ENCODE measurements around the gene RASA1.

Gene RASA1

GRCh38 chr5:87389296-87390034 lies 121.8 kb downstream of the RASA1 start:
- no peaks in the 10 kb centered on the region for H3K27me3 ChIP-seq (ENCODE audit: insufficient read depth, low read length, poor library complexity)
- H3K4me1 ChIP-seq (ENCODE audit: insufficient read depth, low read length): no peaks in the 10 kb centered on the region
- H3K36me3 ChIP-seq (ENCODE audit: insufficient read depth, low read length): peaks cover 93% of the 10 kb centered on the region
- TF ChIP-seq, protein P1, sequence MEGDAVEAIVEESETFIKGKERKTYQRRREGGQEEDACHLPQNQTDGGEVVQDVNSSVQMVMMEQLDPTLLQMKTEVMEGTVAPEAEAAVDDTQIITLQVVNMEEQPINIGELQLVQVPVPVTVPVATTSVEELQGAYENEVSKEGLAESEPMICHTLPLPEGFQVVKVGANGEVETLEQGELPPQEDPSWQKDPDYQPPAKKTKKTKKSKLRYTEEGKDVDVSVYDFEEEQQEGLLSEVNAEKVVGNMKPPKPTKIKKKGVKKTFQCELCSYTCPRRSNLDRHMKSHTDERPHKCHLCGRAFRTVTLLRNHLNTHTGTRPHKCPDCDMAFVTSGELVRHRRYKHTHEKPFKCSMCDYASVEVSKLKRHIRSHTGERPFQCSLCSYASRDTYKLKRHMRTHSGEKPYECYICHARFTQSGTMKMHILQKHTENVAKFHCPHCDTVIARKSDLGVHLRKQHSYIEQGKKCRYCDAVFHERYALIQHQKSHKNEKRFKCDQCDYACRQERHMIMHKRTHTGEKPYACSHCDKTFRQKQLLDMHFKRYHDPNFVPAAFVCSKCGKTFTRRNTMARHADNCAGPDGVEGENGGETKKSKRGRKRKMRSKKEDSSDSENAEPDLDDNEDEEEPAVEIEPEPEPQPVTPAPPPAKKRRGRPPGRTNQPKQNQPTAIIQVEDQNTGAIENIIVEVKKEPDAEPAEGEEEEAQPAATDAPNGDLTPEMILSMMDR (IDR thresholded peaks at IDR 0.05; ENCODE audit: borderline replicate concordance, extremely low read depth, low read length, poor library complexity, severe bottlenecking): no peak
- TF ChIP-seq EZH2 (IDR thresholded peaks at IDR 0.05; ENCODE audit: borderline replicate concordance, low read depth, low read length, severe bottlenecking): no peak
- no peaks in the 10 kb centered on the region for H3K9me3 ChIP-seq (ENCODE audit: insufficient read depth, low read length, severe bottlenecking)
- no peak overlapping the region for H3K4me3 ChIP-seq (ENCODE audit: low read depth in 1 of 2, low read length in 2 of 2)
- no peak for ATAC-seq (ENCODE audit: insufficient read depth, low read depth)
- H4K20me1 ChIP-seq (ENCODE audit: insufficient read depth, low read length): no peaks in the 10 kb centered on the region; the same call in 1 of the 2 replicates
- DNase-seq: no peak
- no peak overlapping the region for H3K4me2 ChIP-seq (ENCODE audit: insufficient read depth, low read length)
- no peaks in the 10 kb centered on the region for H3K79me2 ChIP-seq (ENCODE audit: insufficient read depth, low read length)
- H3K27ac ChIP-seq (ENCODE audit: low read length): no peak overlapping the region
- H2AFZ ChIP-seq (ENCODE audit: low read depth, low read length): no peak overlapping the region
- H3K9ac ChIP-seq (ENCODE audit: low read depth, low read length): no peak overlapping the region

- no peak for TF ChIP-seq EZH2 (IDR thresholded peaks at IDR 0.05; ENCODE audit: borderline replicate concordance, low read depth, low read length, severe bottlenecking)
- TF ChIP-seq, protein P1 (IDR thresholded peaks at IDR 0.05; ENCODE audit: borderline replicate concordance, extremely low read depth, low read length, poor library complexity, severe bottlenecking): no peak
- DNase-seq (no peak), ATAC-seq (ENCODE audit: insufficient read depth, low read depth) (no peak)
- H3K27ac ChIP-seq (ENCODE audit: low read length): no peak overlapping the region
- no peaks in the 10 kb centered on the region for H3K79me2 ChIP-seq (ENCODE audit: insufficient read depth, low read length)
- no peak overlapping the region for H3K9ac ChIP-seq (ENCODE audit: low read depth, low read length)
- H3K9me3 ChIP-seq (ENCODE audit: insufficient read depth, low read length, severe bottlenecking): no peaks in the 10 kb centered on the region
- no peak overlapping the region for H3K4me2 ChIP-seq (ENCODE audit: insufficient read depth, low read length)
- no peaks in the 10 kb centered on the region for H3K4me1 ChIP-seq (ENCODE audit: insufficient read depth, low read length)
- no peaks in the 10 kb centered on the region for H3K27me3 ChIP-seq (ENCODE audit: insufficient read depth, low read length, poor library complexity)
- H2AFZ ChIP-seq (ENCODE audit: low read depth, low read length): no peak overlapping the region
- peaks cover 94% of the 10 kb centered on the region for H3K36me3 ChIP-seq (ENCODE audit: insufficient read depth, low read length)
- H4K20me1 ChIP-seq (ENCODE audit: insufficient read depth, low read length): no peaks in the 10 kb centered on the region; the same call in 1 of the 2 replicates
- no peak overlapping the region for H3K4me3 ChIP-seq (ENCODE audit: low read depth in 1 of 2, low read length in 2 of 2)
Measured at GRCh38 chr5:87390075-87390474, 122.4 kb downstream of the RASA1 start.

DNA sequence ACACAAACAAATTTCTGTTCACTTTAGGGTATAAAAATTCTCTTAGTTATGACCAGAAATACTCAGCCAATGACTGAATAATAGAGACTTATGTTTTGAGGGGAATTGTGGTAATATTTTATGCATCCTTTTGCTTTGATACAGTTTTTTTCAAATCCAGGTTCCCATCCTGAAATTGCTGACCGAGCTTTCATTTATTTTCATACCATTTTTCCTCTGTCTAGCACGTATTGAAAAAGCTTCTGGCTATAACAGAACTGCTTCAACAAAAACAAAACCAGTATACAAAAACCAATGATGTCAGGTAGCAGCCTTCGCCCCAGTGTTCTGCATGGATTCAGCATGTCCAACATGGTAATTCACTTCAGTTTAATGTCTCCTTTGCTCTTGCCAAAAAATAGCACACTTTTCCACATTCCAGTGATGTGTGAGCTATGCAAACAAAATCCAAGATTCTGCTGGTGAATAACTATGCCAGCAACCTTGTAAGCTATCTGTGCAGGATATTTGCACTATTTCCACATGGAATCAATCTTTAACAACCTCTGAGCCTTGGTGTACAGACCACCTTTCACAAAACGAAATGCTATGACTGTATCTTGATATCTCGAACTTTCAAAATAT lies 123.0 kb downstream of the RASA1 start:
- Histone ChIP-seq H4K20me1 (ENCODE audit: insufficient read depth, low read length) (no peaks in the 10 kb centered on the region; the same call in 1 of the 2 replicates), H2AFZ (ENCODE audit: low read depth, low read length) (no peak overlapping the region), H3K27me3 (ENCODE audit: insufficient read depth, low read length, poor library complexity) (no peaks in the 10 kb centered on the region), H3K79me2 (ENCODE audit: insufficient read depth, low read length) (0 out of 2 replicates have a peak, but pooled peaks cover 4% of the 10 kb centered on the region), H3K4me1 (ENCODE audit: insufficient read depth, low read length) (no peaks in the 10 kb centered on the region), H3K4me3 (ENCODE audit: low read depth in 1 of 2, low read length in 2 of 2) (no peak overlapping the region), H3K27ac (ENCODE audit: low read length) (no peak overlapping the region), H3K9ac (ENCODE audit: low read depth, low read length) (no peak overlapping the region), H3K4me2 (ENCODE audit: insufficient read depth, low read length) (no peak overlapping the region), H3K36me3 (ENCODE audit: insufficient read depth, low read length) (peaks cover 96% of the 10 kb centered on the region), H3K9me3 (ENCODE audit: insufficient read depth, low read length, severe bottlenecking) (no peaks in the 10 kb centered on the region)
- ATAC-seq (ENCODE audit: insufficient read depth, low read depth) (no peak), DNase-seq (no peak)
- TF ChIP-seq EZH2 (IDR thresholded peaks at IDR 0.05; ENCODE audit: borderline replicate concordance, low read depth, low read length, severe bottlenecking): no peak
- TF ChIP-seq, protein P1 (IDR thresholded peaks at IDR 0.05; ENCODE audit: borderline replicate concordance, extremely low read depth, low read length, poor library complexity, severe bottlenecking): no peak
